Panc1 (cell line): ENCODE data around the gene SLC4A11. TPM values are rescaled to one million over a fixed set of nuclear protein-coding genes. Genes with fewer than 3 reads are reported as not detected.
"Not testable (repeated sequence)": the region's sequence is repeated elsewhere in the genome, so short reads cannot be mapped to it uniquely, and the experiment has no call there.

Experiments used
- ATAC-seq: fragments of 200-7000 bp; cut with Tn5 transposase; 2 replicates; pipeline ENCODE4 v1.9.1; 2020; ENCODE audit warnings: mild to moderate bottlenecking, moderate library complexity
- BruUV-seq: library from RNA; stranded (reverse); fragments of 400-500 nt; replicated peaks from 2 replicates; lab custom pipeline; 2021; lab: Mats Ljungman, UMichigan
- CTCF ChIA-PET: fragments of 300-600 bp; sonication (Branson Sonifier 250); formaldehyde crosslinking; loops from one replicate; lab custom pipeline; 2022; ENCODE audit warnings: antibody characterized with exemption; lab: Charles Lee
- POLR2A ChIA-PET: fragments of 300-600 bp; sonication (Branson Sonifier 250); formaldehyde crosslinking; loops from one replicate; lab custom pipeline; 2022; ENCODE audit warnings: antibody characterized with exemption; lab: Charles Lee
- DNase-seq: peaks from one replicate; pipeline ENCODE4 v3.0.0-alpha.2; 2010; ENCODE audit warnings: low read depth, low spot score
- H3K27ac ChIP-seq: 2 replicates; pipeline ENCODE4 v1.5.1; 2011; ENCODE audit warnings: mild to moderate bottlenecking, low read length, inconsistent platforms
- H3K27me3 ChIP-seq: fragments of 200-500 bp; sonication (Bioruptor generic); 2 replicates; pipeline ENCODE4 v1.6.0; 2014; ENCODE audit warnings: low read length, inconsistent platforms; ENCODE audit not compliant: control insufficient read depth, insufficient read depth
- H3K36me3 ChIP-seq: fragments of 200-500 bp; sonication (Bioruptor generic); 2 replicates; pipeline ENCODE4 v1.5.1; 2014; ENCODE audit warnings: inconsistent platforms, mild to moderate bottlenecking, low read length, moderate library complexity; ENCODE audit not compliant: control insufficient read depth, insufficient read depth
- H3K4me1 ChIP-seq: 2 replicates; pipeline ENCODE4 v1.5.1; 2011; ENCODE audit warnings: inconsistent platforms, mild to moderate bottlenecking, low read length, moderate library complexity; ENCODE audit not compliant: control insufficient read depth, insufficient read depth
- H3K4me3 ChIP-seq, 2 experiments: 2 replicates each; pipeline ENCODE4 v1.5.1; 2011 to 2012; ENCODE audit warnings: low read depth in 2 of 2, low read length in 2 of 2, mild to moderate bottlenecking in 2 of 2, inconsistent platforms in 1 of 2, moderate library complexity in 1 of 2
- H3K9me3 ChIP-seq: fragments of 200-500 bp; sonication (Bioruptor generic); 2 replicates; pipeline ENCODE4 v1.5.1; 2014; ENCODE audit warnings: low read depth, mild to moderate bottlenecking, inconsistent platforms, low read length, moderate library complexity; ENCODE audit not compliant: control insufficient read depth, insufficient read depth
- POLR2AphosphoS5 ChIP-seq: IDR thresholded peaks from 2 replicates; pipeline ENCODE4 v1.6.1; 2012; ENCODE audit warnings: mild to moderate bottlenecking, low read depth, low read length, moderate library complexity
- SIN3A ChIP-seq: IDR thresholded peaks from 2 replicates; pipeline ENCODE4 v1.6.1; 2012; ENCODE audit warnings: low read depth, mild to moderate bottlenecking, low read length, moderate library complexity, borderline replicate concordance; ENCODE audit not compliant: insufficient read depth
- TCF7L2 ChIP-seq: IDR thresholded peaks from 2 replicates; pipeline ENCODE4 v1.6.1; 2011; ENCODE audit warnings: mild to moderate bottlenecking, low read depth, low read length, inconsistent platforms
- in situ Hi-C: cut with HindIII; loops from 2 replicates; pipeline ENCODE4 v1.10.0; 2016; ENCODE audit warnings: low sequenced_read_pairs, low pct_unique_long_range_greater_than_20kb
- intact Hi-C: fragments of 100-400 bp; cut with micrococcal nuclease; formaldehyde crosslinking; loops from one replicate; pipeline ENCODE4 v1.10.0; 2022; ENCODE audit not compliant: unreplicated experiment
- total RNA-seq: library from RNA; stranded (reverse); gene quantifications from one replicate; pipeline ENCODE4 v1.2.1, GENCODE V29; 2021; ENCODE audit not compliant: unreplicated experiment
- TF ChIP-seq, protein P1 (sequence below), 2 experiments: IDR thresholded peaks; 2 replicates each; pipeline ENCODE4 v1.6.1; 2011 to 2012; ENCODE audit warnings: low read depth in 2 of 2, control low read depth in 1 of 2, low read length in 1 of 2, mild to moderate bottlenecking in 1 of 2, moderate library complexity in 1 of 2; ENCODE audit not compliant: insufficient read depth in 1 of 2
- TF ChIP-seq, protein P2 (sequence below): fragments of 450-650 bp; IDR thresholded peaks from 2 replicates; pipeline ENCODE4 v1.5.1; 2017; ENCODE audit warnings: mild to moderate bottlenecking

Gene SLC4A11
- total RNA-seq, 1 experiment from 2014 or later: 144 TPM

- DNase-seq: no peak
- intact Hi-C loops: no loop called here
- Histone ChIP-seq H3K27me3 (no peaks in the 10 kb centered on the region), H3K4me3 (no peak overlapping the region), H3K9me3 (no peaks in the 10 kb centered on the region), H3K27ac (no peak overlapping the region), H3K4me1 (0 out of 2 replicates have a peak, but pooled peaks cover 3% of the 10 kb centered on the region), H3K36me3 (no peaks in the 10 kb centered on the region)
- in situ Hi-C loops: no loop called here
- POLR2A ChIA-PET: interaction anchor here (0.7 kb wide), 1 partner anchor 36 kb away, joined by 8 read pairs; no protein-coding TSS in a partner anchor
- CTCF ChIA-PET: no interaction called here
- no peak for ATAC-seq
- TF ChIP-seq, protein P1, sequence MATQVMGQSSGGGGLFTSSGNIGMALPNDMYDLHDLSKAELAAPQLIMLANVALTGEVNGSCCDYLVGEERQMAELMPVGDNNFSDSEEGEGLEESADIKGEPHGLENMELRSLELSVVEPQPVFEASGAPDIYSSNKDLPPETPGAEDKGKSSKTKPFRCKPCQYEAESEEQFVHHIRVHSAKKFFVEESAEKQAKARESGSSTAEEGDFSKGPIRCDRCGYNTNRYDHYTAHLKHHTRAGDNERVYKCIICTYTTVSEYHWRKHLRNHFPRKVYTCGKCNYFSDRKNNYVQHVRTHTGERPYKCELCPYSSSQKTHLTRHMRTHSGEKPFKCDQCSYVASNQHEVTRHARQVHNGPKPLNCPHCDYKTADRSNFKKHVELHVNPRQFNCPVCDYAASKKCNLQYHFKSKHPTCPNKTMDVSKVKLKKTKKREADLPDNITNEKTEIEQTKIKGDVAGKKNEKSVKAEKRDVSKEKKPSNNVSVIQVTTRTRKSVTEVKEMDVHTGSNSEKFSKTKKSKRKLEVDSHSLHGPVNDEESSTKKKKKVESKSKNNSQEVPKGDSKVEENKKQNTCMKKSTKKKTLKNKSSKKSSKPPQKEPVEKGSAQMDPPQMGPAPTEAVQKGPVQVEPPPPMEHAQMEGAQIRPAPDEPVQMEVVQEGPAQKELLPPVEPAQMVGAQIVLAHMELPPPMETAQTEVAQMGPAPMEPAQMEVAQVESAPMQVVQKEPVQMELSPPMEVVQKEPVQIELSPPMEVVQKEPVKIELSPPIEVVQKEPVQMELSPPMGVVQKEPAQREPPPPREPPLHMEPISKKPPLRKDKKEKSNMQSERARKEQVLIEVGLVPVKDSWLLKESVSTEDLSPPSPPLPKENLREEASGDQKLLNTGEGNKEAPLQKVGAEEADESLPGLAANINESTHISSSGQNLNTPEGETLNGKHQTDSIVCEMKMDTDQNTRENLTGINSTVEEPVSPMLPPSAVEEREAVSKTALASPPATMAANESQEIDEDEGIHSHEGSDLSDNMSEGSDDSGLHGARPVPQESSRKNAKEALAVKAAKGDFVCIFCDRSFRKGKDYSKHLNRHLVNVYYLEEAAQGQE (IDR thresholded peaks at IDR 0.05; ENCODE audit: insufficient read depth in 1 of 2, low read depth in 2 of 2, low read length in 1 of 2): no peak
- TF ChIP-seq, protein P2, sequence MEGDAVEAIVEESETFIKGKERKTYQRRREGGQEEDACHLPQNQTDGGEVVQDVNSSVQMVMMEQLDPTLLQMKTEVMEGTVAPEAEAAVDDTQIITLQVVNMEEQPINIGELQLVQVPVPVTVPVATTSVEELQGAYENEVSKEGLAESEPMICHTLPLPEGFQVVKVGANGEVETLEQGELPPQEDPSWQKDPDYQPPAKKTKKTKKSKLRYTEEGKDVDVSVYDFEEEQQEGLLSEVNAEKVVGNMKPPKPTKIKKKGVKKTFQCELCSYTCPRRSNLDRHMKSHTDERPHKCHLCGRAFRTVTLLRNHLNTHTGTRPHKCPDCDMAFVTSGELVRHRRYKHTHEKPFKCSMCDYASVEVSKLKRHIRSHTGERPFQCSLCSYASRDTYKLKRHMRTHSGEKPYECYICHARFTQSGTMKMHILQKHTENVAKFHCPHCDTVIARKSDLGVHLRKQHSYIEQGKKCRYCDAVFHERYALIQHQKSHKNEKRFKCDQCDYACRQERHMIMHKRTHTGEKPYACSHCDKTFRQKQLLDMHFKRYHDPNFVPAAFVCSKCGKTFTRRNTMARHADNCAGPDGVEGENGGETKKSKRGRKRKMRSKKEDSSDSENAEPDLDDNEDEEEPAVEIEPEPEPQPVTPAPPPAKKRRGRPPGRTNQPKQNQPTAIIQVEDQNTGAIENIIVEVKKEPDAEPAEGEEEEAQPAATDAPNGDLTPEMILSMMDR: no peak
- TF ChIP-seq SIN3A (no peak), TCF7L2 (no peak), POLR2AphosphoS5 (no peak)
- BruUV-seq: no TSS peak
Measured at GRCh38 chr20:3183896-3184612, 54.9 kb downstream of the SLC4A11 start.

DNA sequence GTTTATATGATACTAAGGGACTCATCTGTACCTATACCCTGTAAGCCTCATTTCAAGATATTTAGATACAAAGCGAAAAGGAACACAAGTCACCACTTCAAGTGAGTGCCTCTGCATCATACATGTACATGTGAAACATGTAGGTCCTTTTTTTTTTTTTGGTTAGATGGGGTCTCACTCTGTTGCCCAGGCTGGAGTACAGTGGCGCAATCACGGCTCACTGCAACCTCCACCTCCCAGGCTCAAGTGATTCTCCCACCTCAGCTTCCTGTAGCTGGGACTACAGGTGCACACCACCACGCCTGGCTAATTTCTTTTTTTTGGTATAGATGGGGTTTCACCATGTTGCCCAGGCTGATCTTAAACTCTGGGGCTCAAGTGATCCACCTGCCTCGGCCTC is 56.6 kb downstream of the SLC4A11 start:
- ATAC-seq, DNase-seq, H3K4me3 ChIP-seq, intact Hi-C loops, POLR2A ChIA-PET, H3K9me3 ChIP-seq, in situ Hi-C loops, H3K27ac ChIP-seq, H3K27me3 ChIP-seq, H3K4me1 ChIP-seq, CTCF ChIA-PET, BruUV-seq, H3K36me3 ChIP-seq: not testable (repeated sequence)

GRCh38 chr20:3181270-3181669 is 57.7 kb downstream of the SLC4A11 start:
- H3K9me3 ChIP-seq: no peaks in the 10 kb centered on the region
- CTCF ChIA-PET: no interaction called here
- 0 out of 2 replicates have a peak, but pooled peaks cover 3% of the 10 kb centered on the region for H3K4me1 ChIP-seq
- BruUV-seq: no TSS peak
- ATAC-seq: no peak
- POLR2A ChIA-PET: no interaction called here
- no peak overlapping the region for H3K4me3 ChIP-seq
- DNase-seq: no peak
- H3K27me3 ChIP-seq: no peaks in the 10 kb centered on the region
- intact Hi-C loops (no loop called here), in situ Hi-C loops (no loop called here)
- no peak overlapping the region for H3K27ac ChIP-seq
- no peak for TF ChIP-seq SIN3A
- TF ChIP-seq TCF7L2: no peak
- TF ChIP-seq, protein P1 (IDR thresholded peaks at IDR 0.05; ENCODE audit: insufficient read depth in 1 of 2, low read depth in 2 of 2, low read length in 1 of 2): no peak
- no peak for TF ChIP-seq POLR2AphosphoS5
- TF ChIP-seq, protein P2: no peak
- H3K36me3 ChIP-seq: no peaks in the 10 kb centered on the region
